HG03108 (cell line): Measurements from ENCODE around the gene IRX3.
"Not testable (repeated sequence)": the region's sequence is repeated elsewhere in the genome, so short reads cannot be mapped to it uniquely, and the experiment has no call there.

Experiments
- ATAC-seq: cut with Tn5 transposase; IDR thresholded peaks from one replicate; pipeline ENCODE4 v1.9.1; 2021; ENCODE audit warnings: moderate library complexity; ENCODE audit not compliant: unreplicated experiment

IRX3 gene

GRCh38 chr16:54280751-54281150 is 5.8 kb downstream of the IRX3 start:
- ATAC-seq: no peak

- ATAC-seq: no peak
Observed at GRCh38 chr16:54277845-54278703, 8.5 kb downstream of the IRX3 start.

- no peak for ATAC-seq
Observed at GRCh38 chr16:54275956-54276355, 10.6 kb downstream of the IRX3 start.

- ATAC-seq: no peak
Observed at GRCh38 chr16:54273566-54273965, 13.0 kb downstream of the IRX3 start.

GRCh38 chr16:54270711-54271110 is 15.9 kb downstream of the IRX3 start:
- ATAC-seq: no peak

GRCh38 chr16:54269461-54269860 is 17.1 kb downstream of the IRX3 start:
- ATAC-seq: no peak

- ATAC-seq: no peak
Observed at GRCh38 chr16:54268766-54269165, 17.8 kb downstream of the IRX3 start.

GRCh38 chr16:54268340-54268739 is 18.2 kb downstream of the IRX3 start:
- no peak for ATAC-seq

- no peak for ATAC-seq
Observed at GRCh38 chr16:54266363-54266955, 20.1 kb downstream of the IRX3 start.

GRCh38 chr16:54265575-54266107 is 20.9 kb downstream of the IRX3 start:
- no peak for ATAC-seq

- no peak for ATAC-seq
Observed at GRCh38 chr16:54253118-54253517, 33.5 kb downstream of the IRX3 start.

- ATAC-seq: no peak
Observed at GRCh38 chr16:54248863-54249710, 37.5 kb downstream of the IRX3 start.

GRCh38 chr16:54247705-54248104 is 38.9 kb downstream of the IRX3 start:
- ATAC-seq: not testable (repeated sequence)

- ATAC-seq: no peak
Observed at GRCh38 chr16:54246454-54246821, 40.1 kb downstream of the IRX3 start.

- no peak for ATAC-seq
Observed at GRCh38 chr16:54245788-54246453, 40.7 kb downstream of the IRX3 start.

- no peak for ATAC-seq
Observed at GRCh38 chr16:54244061-54244886, 42.3 kb downstream of the IRX3 start.

GRCh38 chr16:54243202-54243601 is 43.4 kb downstream of the IRX3 start:
- no peak for ATAC-seq

- ATAC-seq: no peak
Observed at GRCh38 chr16:54242199-54242598, 44.4 kb downstream of the IRX3 start.

- no peak for ATAC-seq
Observed at GRCh38 chr16:54241525-54241924, 45.1 kb downstream of the IRX3 start.
